HCT116 (cell line): ENCODE results near the gene CAPG. TPM values are rescaled to one million over a fixed set of nuclear protein-coding genes. Genes with fewer than 3 reads are reported as not detected.

Experiments used
- ATAC-seq: fragments of 200-7000 bp; cut with Tn5 transposase; 2 replicates; pipeline ENCODE4 v1.9.1; 2020; ENCODE audit warnings: mild to moderate bottlenecking, moderate library complexity
- BruUV-seq: library from RNA; stranded (reverse); fragments of 400-500 nt; replicated peaks from 2 replicates; lab custom pipeline; 2021; lab: Mats Ljungman, UMichigan
- CTCF ChIA-PET: fragments of 300-600 bp; sonication (Branson Sonifier 250); formaldehyde crosslinking; loops from one replicate; lab custom pipeline; 2021; ENCODE audit warnings: antibody characterized with exemption; lab: Charles Lee
- POLR2A ChIA-PET: fragments of 300-600, 350-600 bp; sonication (Branson Sonifier 250); formaldehyde crosslinking; loops from one replicate; lab custom pipeline; 2021; ENCODE audit warnings: antibody characterized with exemption; lab: Charles Lee
- RAD21 ChIA-PET, 2 experiments: fragments of 300-600 bp; sonication (Branson Sonifier 250); formaldehyde crosslinking; loops; one replicate each; lab custom pipeline; 2023; ENCODE audit warnings: low total read pairs in 2 of 2; ENCODE audit not compliant: uncharacterized antibody in 2 of 2, unreplicated experiment in 2 of 2, low non-redundant PET in 1 of 2; lab: Charles Lee
- DNase-seq: peaks from one replicate; pipeline ENCODE4 v3.0.0-alpha.2; 2010; ENCODE audit warnings: low read depth, low spot score
- H2AFZ ChIP-seq: fragments of 200-600 bp; shearing (Covaris generic), sonication (generic); 2 replicates; pipeline ENCODE4 v1.6.1; 2017; ENCODE audit warnings: low read depth, mixed run types, mixed read lengths, antibody characterized with exemption, low read length; ENCODE audit not compliant: poor library complexity, severe bottlenecking
- H3K27ac ChIP-seq: 2 replicates; pipeline ENCODE4 v1.5.1; 2012; ENCODE audit warnings: low read depth, low read length
- H3K27me3 ChIP-seq: fragments of 200-600 bp; sonication (generic); 2 replicates; pipeline ENCODE4 v1.6.1; 2016; ENCODE audit warnings: mixed run types, low read length, mixed read lengths; ENCODE audit not compliant: insufficient read depth
- H3K36me3 ChIP-seq, 2 experiments: fragments of 200-500 bp in 1 of 2; fragments of 200-600 bp in 1 of 2; sonication (Bioruptor generic) in 1 of 2; sonication (generic) in 1 of 2; 2 replicates each; pipeline versions ENCODE4 v1.5.1 to v1.6.1; 2014 to 2016; ENCODE audit warnings: low read length in 2 of 2, inconsistent platforms in 1 of 2, mixed read lengths in 1 of 2, mixed run types in 1 of 2; ENCODE audit not compliant: insufficient read depth in 2 of 2, control insufficient read depth in 1 of 2
- H3K4me1 ChIP-seq, 2 experiments: fragments of 200-600 bp in 1 of 2; sonication (generic) in 1 of 2; 2 replicates each; pipeline versions ENCODE4 v1.5.1 to v1.6.1; 2012 to 2017; ENCODE audit warnings: low read length in 2 of 2, inconsistent platforms in 1 of 2, mild to moderate bottlenecking in 1 of 2, mixed read lengths in 1 of 2, mixed run types in 1 of 2, moderate library complexity in 1 of 2; ENCODE audit not compliant: insufficient read depth in 2 of 2, control insufficient read depth in 1 of 2
- H3K4me2 ChIP-seq: fragments of 200-600 bp; sonication (generic); 2 replicates; pipeline ENCODE4 v1.6.1; 2017; ENCODE audit warnings: mixed run types, low read length, mixed read lengths
- H3K4me3 ChIP-seq, 2 experiments: fragments of 200-600 bp in 1 of 2; sonication (generic) in 1 of 2; replicated peaks in 1 of 2; 2 replicates each; pipeline ENCODE4 v1.5.1; 2011 to 2016; ENCODE audit warnings: low read length in 2 of 2, control low read depth in 1 of 2, low read depth in 1 of 2, mild to moderate bottlenecking in 1 of 2, mixed read lengths in 1 of 2, mixed run types in 1 of 2
- H3K79me2 ChIP-seq: fragments of 200-600 bp; sonication (generic); 2 replicates; pipeline ENCODE4 v1.6.1; 2017; ENCODE audit warnings: mild to moderate bottlenecking, mixed run types, low read length, moderate library complexity, mixed read lengths; ENCODE audit not compliant: insufficient read depth
- H3K9ac ChIP-seq: fragments of 200-600 bp; sonication (generic); 2 replicates; pipeline ENCODE4 v1.6.1; 2016; ENCODE audit warnings: low read length, mixed read lengths
- H3K9me2 ChIP-seq: fragments of 200-600 bp; sonication (generic), shearing (Covaris generic); 2 replicates; pipeline ENCODE4 v1.6.1; 2017; ENCODE audit warnings: mixed run types, mild to moderate bottlenecking, moderate library complexity; ENCODE audit not compliant: insufficient read depth
- H3K9me3 ChIP-seq, 2 experiments: fragments of 200-500 bp in 1 of 2; fragments of 200-600 bp in 1 of 2; sonication (Bioruptor generic) in 1 of 2; sonication (generic) in 1 of 2; 2 replicates each; pipeline ENCODE4 v1.6.1; 2014 to 2017; ENCODE audit warnings: low read length in 2 of 2, mixed read lengths in 2 of 2, inconsistent platforms in 1 of 2, low read depth in 1 of 2, mild to moderate bottlenecking in 1 of 2, mixed run types in 1 of 2, moderate library complexity in 1 of 2; ENCODE audit not compliant: control insufficient read depth in 1 of 2, insufficient read depth in 1 of 2
- H4K20me1 ChIP-seq: fragments of 200-600 bp; sonication (generic), shearing (Covaris generic); 2 replicates; pipeline ENCODE4 v1.6.1; 2017; ENCODE audit warnings: mixed run types, mild to moderate bottlenecking, moderate library complexity; ENCODE audit not compliant: insufficient read depth
- ATF3 ChIP-seq: IDR thresholded peaks from 2 replicates; pipeline ENCODE4 v1.6.1; 2012
- CBX3 ChIP-seq: IDR thresholded peaks from 2 replicates; pipeline ENCODE4 v1.6.1; 2012; ENCODE audit warnings: low read depth
- CEBPB ChIP-seq: IDR thresholded peaks from 2 replicates; pipeline ENCODE4 v1.6.1; 2012; ENCODE audit warnings: low read depth
- CTCF ChIP-seq, 3 experiments: fragments of 200-600 bp in 1 of 3; sonication (generic) in 1 of 3; IDR thresholded peaks in 2 of 3; conservative IDR thresholded peaks in 1 of 3; 2 replicates each; pipeline ENCODE4 v1.5.1; 2012 to 2017; ENCODE audit warnings: low read depth in 2 of 3, low read length in 2 of 3, antibody characterized with exemption in 1 of 3, borderline replicate concordance in 1 of 3, control low read depth in 1 of 3, mild to moderate bottlenecking in 1 of 3, mixed read lengths in 1 of 3, mixed run types in 1 of 3, moderate library complexity in 1 of 3; ENCODE audit not compliant: insufficient read depth in 1 of 3
- EGR1 ChIP-seq: IDR thresholded peaks from 2 replicates; pipeline ENCODE4 v1.6.1; 2012; ENCODE audit warnings: low read depth
- ELF1 ChIP-seq: IDR thresholded peaks from 2 replicates; pipeline ENCODE4 v1.6.1; 2012; ENCODE audit warnings: low read depth, borderline replicate concordance
- EZH2 ChIP-seq: fragments of 200-600 bp; sonication (generic); IDR thresholded peaks from 2 replicates; pipeline ENCODE4 v1.6.1; 2017; ENCODE audit warnings: antibody characterized with exemption, mixed run types
- EZH2phosphoT487 ChIP-seq: fragments of 200-600 bp; IDR thresholded peaks from 2 replicates; pipeline ENCODE4 v1.6.1; 2018; ENCODE audit warnings: antibody characterized with exemption, borderline replicate concordance
- FOSL1 ChIP-seq: IDR thresholded peaks from 2 replicates; pipeline ENCODE4 v1.6.1; 2012; ENCODE audit warnings: low read depth
- JUND ChIP-seq: IDR thresholded peaks from 2 replicates; pipeline ENCODE4 v1.6.1; 2012
- POLR2A ChIP-seq: IDR thresholded peaks from 2 replicates; pipeline ENCODE4 v1.7.0; 2011; ENCODE audit warnings: borderline replicate concordance; ENCODE audit not compliant: insufficient read depth, insufficient read length; ENCODE audit errors: extremely low read depth
- POLR2AphosphoS5 ChIP-seq: IDR thresholded peaks from 2 replicates; pipeline ENCODE4 v1.6.1; 2011; ENCODE audit warnings: mild to moderate bottlenecking, low read depth, low read length, moderate library complexity
- RAD21 ChIP-seq: IDR thresholded peaks from 2 replicates; pipeline ENCODE4 v1.6.1; 2012; ENCODE audit warnings: low read depth, mild to moderate bottlenecking
- SIN3A ChIP-seq: IDR thresholded peaks from 2 replicates; pipeline ENCODE4 v1.6.1; 2012; ENCODE audit warnings: low read depth
- SP1 ChIP-seq: IDR thresholded peaks from 2 replicates; pipeline ENCODE4 v1.6.1; 2012; ENCODE audit warnings: low read depth
- SRF ChIP-seq: IDR thresholded peaks from 2 replicates; pipeline ENCODE4 v1.6.1; 2012; ENCODE audit warnings: low read depth
- TCF7L2 ChIP-seq: IDR thresholded peaks from 2 replicates; pipeline ENCODE4 v1.7.0; 2011; ENCODE audit warnings: borderline replicate concordance, inconsistent platforms; ENCODE audit not compliant: insufficient read depth, insufficient read length; ENCODE audit errors: extremely low read depth
- YY1 ChIP-seq: IDR thresholded peaks from 2 replicates; pipeline ENCODE4 v1.6.1; 2011; ENCODE audit warnings: low read length, low read depth, moderate library complexity, mild to moderate bottlenecking; ENCODE audit not compliant: insufficient replicate concordance; ENCODE audit errors: extremely low read depth
- intact Hi-C: fragments of 100-400 bp; cut with micrococcal nuclease; formaldehyde crosslinking; loops from 2 replicates; pipeline ENCODE4 v1.10.0; 2022
- total RNA-seq: library from RNA; stranded (reverse); gene quantifications from one replicate; pipeline ENCODE4 v1.2.1, GENCODE V29; 2021; ENCODE audit not compliant: unreplicated experiment

CAPG gene
- total RNA-seq, 1 experiment from 2014 or later: 223 TPM

- TF ChIP-seq TCF7L2 (no peak), CBX3 (no peak)
These were observed 17.2 kb upstream of the CAPG start (continued) for GRCh38 chr2:85427300-85427835.

GRCh38 chr2:85425588-85425987 lies 15.4 kb upstream of the CAPG start:
- intact Hi-C loops: no loop called here
- Histone ChIP-seq H3K4me3 (no peak overlapping the region), H3K79me2 (no peaks in the 10 kb centered on the region), H3K4me1 (peaks cover 9 to 29% of the 10 kb centered on the region in 2 experiments; a peak in 3 of 4 replicates), H3K9me3 (no peaks in the 10 kb centered on the region), H3K36me3 (no peaks in the 10 kb centered on the region), H3K4me2 (no peak overlapping the region), H3K27me3 (no peaks in the 10 kb centered on the region), H2AFZ (no peak overlapping the region), H4K20me1 (no peaks in the 10 kb centered on the region), H3K9ac (no peak overlapping the region), H3K9me2 (no peaks in the 10 kb centered on the region), H3K27ac (no peak overlapping the region)
- TF ChIP-seq FOSL1 (no peak), TCF7L2 (no peak), JUND (no peak), CEBPB (no peak), SP1 (no peak), POLR2AphosphoS5 (no peak), ATF3 (no peak), EZH2phosphoT487 (no peak), EGR1 (no peak), ELF1 (no peak), EZH2 (no peak), CBX3 (no peak), POLR2A (no peak), SIN3A (no peak), RAD21 (no peak), SRF (no peak), CTCF (IDR thresholded peaks at IDR 0.05 in 2 of 3, conservative IDR thresholded peaks at IDR 0.05 in 1 of 3; ENCODE audit: borderline replicate concordance in 1 of 3, insufficient read depth in 1 of 3, low read depth in 2 of 3, low read length in 2 of 3) (no peak), YY1 (no peak)
- BruUV-seq: no TSS peak
- CTCF ChIA-PET: no interaction called here
- POLR2A ChIA-PET: interaction anchor here (15.9 kb wide), 1 partner anchor 120 kb away, joined by 236 read pairs; the partner anchor contains the start of gene MAT2A
- RAD21 ChIA-PET: no interaction called here
- DNase-seq: no peak
- no peak for ATAC-seq
